NCI-H460 (cell line): ENCODE results near the gene MAN2B2. TPM values are rescaled to one million over a fixed set of nuclear protein-coding genes. Genes with fewer than 3 reads are reported as not detected.
"Not testable (repeated sequence)": the region's sequence is repeated elsewhere in the genome, so short reads cannot be mapped to it uniquely, and the experiment has no call there.

ENCODE experiments used
- DNase-seq: peaks from one replicate; pipeline ENCODE4 v3.0.0-alpha.2; 2016; ENCODE audit warnings: low read depth; ENCODE audit errors: extremely low read depth
- total RNA-seq: library from RNA; depleted of rRNA; stranded (reverse); fragments of >200 nt; shearing (Covaris generic); gene quantifications from 2 replicates; pipeline ENCODE4 v1.2.3, GENCODE V29; 2014

MAN2B2 gene
- total RNA-seq, 1 experiment from 2014 or later: 6.2 TPM

- no peak for DNase-seq
These were observed 38.1 kb downstream of the MAN2B2 start for GRCh38 chr4:6612961-6613675.

GRCh38 chr4:6613676-6614651, 39.0 kb downstream of the MAN2B2 start:
- DNase-seq: no peak

GRCh38 chr4:6614701-6615230, 39.8 kb downstream of the MAN2B2 start:
- DNase-seq: no peak

- DNase-seq: no peak
These were observed 41.4 kb downstream of the MAN2B2 start for GRCh38 chr4:6616087-6616995.

- DNase-seq: no peak
These were observed 42.3 kb downstream of the MAN2B2 start for GRCh38 chr4:6617246-6617645.

- no peak for DNase-seq
These were observed 43.6 kb downstream of the MAN2B2 start for GRCh38 chr4:6618386-6619115.

- DNase-seq: no peak
These were observed 44.1 kb downstream of the MAN2B2 start for GRCh38 chr4:6619116-6619465.

- DNase-seq: no peak
These were observed 44.7 kb downstream of the MAN2B2 start for GRCh38 chr4:6619466-6620255.

- no peak for DNase-seq
These were observed 45.3 kb downstream of the MAN2B2 start for GRCh38 chr4:6620296-6620695.

GRCh38 chr4:6620891-6621555, 46.0 kb downstream of the MAN2B2 start:
- no peak for DNase-seq

GRCh38 chr4:6621556-6621927, 46.6 kb downstream of the MAN2B2 start:
- no peak for DNase-seq

- no peak for DNase-seq
These were observed 47.8 kb downstream of the MAN2B2 start for GRCh38 chr4:6622744-6623143.

GRCh38 chr4:6625256-6625655, 50.3 kb downstream of the MAN2B2 start:
- DNase-seq: no peak

- no peak for DNase-seq
These were observed 51.1 kb downstream of the MAN2B2 start for GRCh38 chr4:6626066-6626465.

- DNase-seq: no peak
These were observed 52.8 kb downstream of the MAN2B2 start for GRCh38 chr4:6627832-6628231.

- not testable (repeated sequence) for DNase-seq
These were observed 53.5 kb downstream of the MAN2B2 start for GRCh38 chr4:6628484-6628883.

- DNase-seq: no peak
These were observed 57.1 kb downstream of the MAN2B2 start for GRCh38 chr4:6632125-6632524.

- peak; percentile 36 for DNase-seq
These were observed 58.3 kb downstream of the MAN2B2 start for GRCh38 chr4:6633091-6633906.
